Heart left ventricle (tissue), 16 donors: Measurements from ENCODE around the gene HLF. TPM values are rescaled to one million over a fixed set of nuclear protein-coding genes. Genes with fewer than 3 reads are reported as not detected.

ENCODE experiments used
- ATAC-seq, 4 donors: fragments of 200-7000 bp; cut with Tn5 transposase; one replicate each; pipeline ENCODE4 v1.9.1; 2020 to 2022; ENCODE audit warnings: moderate library complexity in 4 of 4, mild to moderate bottlenecking in 3 of 4, moderate number of reproducible peaks in 1 of 4
- DNase-seq, 5 donors: peaks; one replicate each; pipeline ENCODE4 v3.0.0-alpha.2; 2020
- H3K27ac ChIP-seq, 12 donors: fragments of 200-600 bp; sonication (generic) in 4 of 12; one replicate each; pipeline versions ENCODE4 v1.5.0 to v1.8.0; 2016 to 2022; ENCODE audit warnings: mild to moderate bottlenecking in 2 of 12
- H3K27me3 ChIP-seq, 9 donors: fragments of 200-600 bp; sonication (generic) in 2 of 9; one replicate each; pipeline versions ENCODE4 v1.5.1 to v1.8.0; 2016 to 2022; ENCODE audit warnings: mild to moderate bottlenecking in 3 of 9
- H3K36me3 ChIP-seq, 9 donors: fragments of 200-600 bp; sonication (generic) in 2 of 9; one replicate each; pipeline versions ENCODE4 v1.5.0 to v1.8.0; 2018 to 2022; ENCODE audit warnings: mild to moderate bottlenecking in 2 of 9
- H3K4me1 ChIP-seq, 12 donors: fragments of 200-600 bp; sonication (generic) in 4 of 12; one replicate each; pipeline versions ENCODE4 v1.5.0 to v1.8.0; 2016 to 2022; ENCODE audit warnings: mild to moderate bottlenecking in 3 of 12
- H3K4me3 ChIP-seq, 12 donors: fragments of 200-600 bp; sonication (generic) in 4 of 12; one replicate each; pipeline versions ENCODE4 v1.5.0 to v1.8.0; 2017 to 2022; ENCODE audit warnings: mild to moderate bottlenecking in 9 of 12, moderate library complexity in 4 of 12
- H3K9me3 ChIP-seq, 12 donors: fragments of 200-600 bp; sonication (generic) in 4 of 12; one replicate each; pipeline versions ENCODE4 v1.5.0 to v1.8.0; 2016 to 2022; ENCODE audit warnings: mild to moderate bottlenecking in 1 of 12
- POLR2A ChIP-seq, 2 donors: fragments of 450-650 bp; IDR thresholded peaks; one replicate each; pipeline ENCODE4 v1.6.1; 2017; ENCODE audit warnings: antibody characterized with exemption in 2 of 2, mild to moderate bottlenecking in 2 of 2, moderate library complexity in 2 of 2
- WGBS, 4 donors: extraction: QIAGEN DNeasy Blood & Tissue Kit in 2 of 4; methylation state at CpG; one replicate each; pipeline versions ENCODE4 v1.1.5 to v1.1.7; 2013 to 2018; 5-methylcytosine and 5-hydroxymethylcytosine counted together
- intact Hi-C, 10 donors: fragments of 100-400 bp; cut with DNase I; formaldehyde crosslinking; loops; one replicate each; pipeline versions ENCODE4 v1.11.1 to v1.14.2; 2022
- polyA plus RNA-seq, 2 donors: library from polyadenylated mRNA; stranded (reverse); fragments of 200-250 nt; gene quantifications; one replicate each; pipeline ENCODE4 v1.2.3, GENCODE V29; 2013
- total RNA-seq, 9 donors: library from RNA; depleted of rRNA in 2 of 9; stranded (reverse); fragments of >200 nt in 2 of 9; fragmentation: NEBNext Ultra II Directional in 3 of 9; extraction: Animal tissue kit (Norgen Biotek cat#: 25700) in 3 of 9; gene quantifications; one replicate each; pipeline versions ENCODE4 v1.1.0 to v1.2.4, GENCODE V29; 2016 to 2023
- TF ChIP-seq, protein P1 (sequence below), 12 donors: fragments of 200-600 bp; sonication (generic) in 4 of 12; IDR thresholded peaks; one replicate each; pipeline versions ENCODE4 v1.5.0 to v1.8.0; 2018 to 2022; ENCODE audit warnings: antibody characterized with exemption in 12 of 12, mild to moderate bottlenecking in 5 of 12
- donor health status: ischemic (EF 13 %, LVEDD 7.1; RV severe dilation, severe dysfunction).
- donor health status: healthy with polysubstance abuse.
- donor health status: DM: no; HTN: yes; CAD: no.
- donor health status: DM: no; HTN: no; CAD: no.
- donor health status: ischemic (EF 25% LVEDD 6.9; RV normal size, moderate dysfunction).
- donor health status: ischemic (EF 25% LVEDD 5.7; RV mildly dilated, moderate dysfunction).
- donor health status: healthy.
- donor health status: DM: yes; HTN: yes; CAD: no.
- donor health status: ischemic (EF 35%, LVEDD 5.7; RV mildly dilated, moderate dysfunction).
- donor health status: nonischemic (EF 11% LVEDD 7.7; RV severe dilation, severe dysfunction).
- donor health status: DM: yes; HTN: yes; CAD: no.
- donor health status: PGD.
- donor health status: ischemic (EF 29% LVEDD 5.4; RV normal size, mild dysfunction).
- donor health status: nonischemic (EF 23%, LVEDD 6.1; RV moderate dilation, normal function).

Gene HLF
- total and polyA plus RNA-seq, 11 donors = 5.3 to 46.3 (median 23.8) TPM

DNA sequence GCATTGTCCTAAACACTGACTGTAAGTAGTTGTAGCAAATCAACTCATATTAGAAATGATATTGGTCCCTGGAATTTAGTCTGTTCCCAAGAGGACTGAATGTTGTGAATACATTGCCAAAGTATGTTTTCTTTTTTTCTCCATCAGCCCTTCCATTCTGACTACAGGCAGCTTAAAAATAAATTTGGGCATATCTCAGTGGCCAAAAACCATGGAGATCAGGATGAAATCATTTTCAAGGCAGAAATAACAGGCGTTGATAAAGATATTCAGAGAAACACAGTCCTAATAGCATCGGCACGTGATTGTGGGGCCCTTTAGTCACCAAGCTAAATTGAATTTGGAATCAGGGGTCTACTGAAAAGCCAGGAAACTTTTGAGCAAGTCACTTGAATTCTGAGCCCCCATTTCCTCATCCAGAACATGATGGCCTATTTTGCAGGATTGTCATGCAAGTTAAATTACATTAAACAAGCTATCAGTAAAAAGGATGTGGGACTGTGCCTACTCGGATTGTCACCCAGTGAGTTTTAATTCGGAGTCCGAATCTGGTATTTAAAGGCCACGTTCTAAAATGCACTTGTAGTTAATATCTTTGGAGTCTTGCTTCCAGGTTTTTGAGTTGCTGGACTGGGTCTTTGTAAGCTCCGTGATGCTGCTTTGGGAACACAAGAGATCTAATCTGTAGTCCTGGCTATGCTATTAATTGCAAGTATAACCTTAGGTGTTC, 17.1 kb downstream of the HLF start:
- peak overlapping the region; percentile 20 to 98 (median 88) for H3K27ac ChIP-seq
- no peaks in the 10 kb centered on the region for H3K9me3 ChIP-seq
- H3K4me1 ChIP-seq = peaks cover 0 to 86% (median 62%) of the 10 kb centered on the region in 12 donors
- H3K36me3 ChIP-seq = peaks cover 0 to 3% (median 0%) of the 10 kb centered on the region in 9 donors
- DNase-seq (no peak), ATAC-seq (no peak)
- no peak overlapping the region for H3K4me3 ChIP-seq
- WGBS, 4 donors = 60 to 72% (median 64%) methylated on average over 8 of the region's 8 CpGs
- H3K27me3 ChIP-seq = no peaks in the 10 kb centered on the region
- intact Hi-C loops = loop anchor here in 3 of 10 donors (5.0 to 10.0 kb wide), 3 partner anchors 45 to 143 kb away; partner anchors contain the start of gene MMD (in 1 of the 3)
- TF ChIP-seq POLR2A (IDR thresholded peaks at IDR 0.05) = no peak
- TF ChIP-seq, protein P1, sequence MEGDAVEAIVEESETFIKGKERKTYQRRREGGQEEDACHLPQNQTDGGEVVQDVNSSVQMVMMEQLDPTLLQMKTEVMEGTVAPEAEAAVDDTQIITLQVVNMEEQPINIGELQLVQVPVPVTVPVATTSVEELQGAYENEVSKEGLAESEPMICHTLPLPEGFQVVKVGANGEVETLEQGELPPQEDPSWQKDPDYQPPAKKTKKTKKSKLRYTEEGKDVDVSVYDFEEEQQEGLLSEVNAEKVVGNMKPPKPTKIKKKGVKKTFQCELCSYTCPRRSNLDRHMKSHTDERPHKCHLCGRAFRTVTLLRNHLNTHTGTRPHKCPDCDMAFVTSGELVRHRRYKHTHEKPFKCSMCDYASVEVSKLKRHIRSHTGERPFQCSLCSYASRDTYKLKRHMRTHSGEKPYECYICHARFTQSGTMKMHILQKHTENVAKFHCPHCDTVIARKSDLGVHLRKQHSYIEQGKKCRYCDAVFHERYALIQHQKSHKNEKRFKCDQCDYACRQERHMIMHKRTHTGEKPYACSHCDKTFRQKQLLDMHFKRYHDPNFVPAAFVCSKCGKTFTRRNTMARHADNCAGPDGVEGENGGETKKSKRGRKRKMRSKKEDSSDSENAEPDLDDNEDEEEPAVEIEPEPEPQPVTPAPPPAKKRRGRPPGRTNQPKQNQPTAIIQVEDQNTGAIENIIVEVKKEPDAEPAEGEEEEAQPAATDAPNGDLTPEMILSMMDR (IDR thresholded peaks at IDR 0.05) = no peak

DNA sequence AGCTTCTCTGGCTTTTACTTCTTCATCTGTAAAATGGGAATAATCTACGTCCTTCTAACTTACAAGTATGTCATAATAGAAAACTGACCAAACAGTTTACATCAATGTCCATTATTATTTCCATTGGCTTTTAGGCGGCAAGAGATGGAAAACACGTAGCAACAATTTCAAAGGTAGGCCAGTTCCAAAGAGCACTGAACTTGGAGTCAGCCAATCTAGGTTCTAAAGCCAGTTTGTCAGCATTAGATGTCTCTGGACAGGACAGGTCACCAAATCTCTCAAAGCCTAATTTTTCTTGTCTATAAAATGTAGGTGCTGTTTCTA, 17.6 kb downstream of the HLF start:
- Histone ChIP-seq H3K9me3 (no peaks in the 10 kb centered on the region), H3K27ac (peak overlapping the region in 9 of 12 donors; percentile 48 to 98 (median 91)), H3K4me3 (no peak overlapping the region), H3K27me3 (no peaks in the 10 kb centered on the region), H3K4me1 (peaks cover 0 to 86% (median 63%) of the 10 kb centered on the region in 12 donors), H3K36me3 (peaks cover 0 to 3% (median 0%) of the 10 kb centered on the region in 9 donors)
- WGBS, 4 donors = 95 to 96% (median 96%) methylated on average over 3 of the region's 3 CpGs
- ATAC-seq (no peak), DNase-seq (no peak)
- intact Hi-C loops = loop anchor here in 3 of 10 donors (5.0 to 10.0 kb wide), 3 partner anchors 45 to 142 kb away; partner anchors contain the start of gene MMD (in 1 of the 3)
- TF ChIP-seq POLR2A (IDR thresholded peaks at IDR 0.05) = no peak
- TF ChIP-seq, protein P1 (IDR thresholded peaks at IDR 0.05) = no peak

DNA sequence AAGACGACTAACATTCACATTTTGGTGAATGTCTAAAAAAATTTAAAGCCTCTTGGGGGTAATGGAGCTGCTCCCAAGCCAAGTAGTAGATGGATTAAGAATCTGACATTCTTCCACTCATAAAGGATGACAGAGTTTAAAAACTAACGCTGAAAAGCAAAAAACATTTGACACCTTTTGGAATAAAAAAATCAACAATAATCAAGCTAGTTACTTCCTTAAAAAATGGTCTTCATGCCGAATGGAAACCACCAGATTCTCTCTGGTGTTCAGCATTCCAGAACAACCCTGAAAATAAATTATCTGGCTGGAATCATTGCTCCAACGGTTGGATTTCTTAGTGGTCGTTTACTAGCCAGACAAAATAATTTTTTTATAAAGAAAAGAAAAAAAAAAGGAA, 18.0 kb downstream of the HLF start:
- DNase-seq = no peak
- no peaks in the 10 kb centered on the region for H3K9me3 ChIP-seq
- peak overlapping the region; percentile 47 to 98 (median 90) for H3K27ac ChIP-seq
- peaks cover 0 to 3% (median 0%) of the 10 kb centered on the region in 9 donors for H3K36me3 ChIP-seq
- H3K27me3 ChIP-seq = no peaks in the 10 kb centered on the region
- ATAC-seq = no peak
- H3K4me1 ChIP-seq = peaks cover 0 to 86% (median 61%) of the 10 kb centered on the region in 12 donors
- 53 to 70% (median 56%) methylated on average over 5 of the region's 5 CpGs for WGBS, 4 donors
- intact Hi-C loops = loop anchor here in 3 of 10 donors (5.0 to 10.0 kb wide), 3 partner anchors 45 to 142 kb away; partner anchors contain the start of gene MMD (in 1 of the 3)
- H3K4me3 ChIP-seq = no peak overlapping the region
- TF ChIP-seq, protein P1 (IDR thresholded peaks at IDR 0.05) = no peak
- TF ChIP-seq POLR2A (IDR thresholded peaks at IDR 0.05) = no peak

DNA sequence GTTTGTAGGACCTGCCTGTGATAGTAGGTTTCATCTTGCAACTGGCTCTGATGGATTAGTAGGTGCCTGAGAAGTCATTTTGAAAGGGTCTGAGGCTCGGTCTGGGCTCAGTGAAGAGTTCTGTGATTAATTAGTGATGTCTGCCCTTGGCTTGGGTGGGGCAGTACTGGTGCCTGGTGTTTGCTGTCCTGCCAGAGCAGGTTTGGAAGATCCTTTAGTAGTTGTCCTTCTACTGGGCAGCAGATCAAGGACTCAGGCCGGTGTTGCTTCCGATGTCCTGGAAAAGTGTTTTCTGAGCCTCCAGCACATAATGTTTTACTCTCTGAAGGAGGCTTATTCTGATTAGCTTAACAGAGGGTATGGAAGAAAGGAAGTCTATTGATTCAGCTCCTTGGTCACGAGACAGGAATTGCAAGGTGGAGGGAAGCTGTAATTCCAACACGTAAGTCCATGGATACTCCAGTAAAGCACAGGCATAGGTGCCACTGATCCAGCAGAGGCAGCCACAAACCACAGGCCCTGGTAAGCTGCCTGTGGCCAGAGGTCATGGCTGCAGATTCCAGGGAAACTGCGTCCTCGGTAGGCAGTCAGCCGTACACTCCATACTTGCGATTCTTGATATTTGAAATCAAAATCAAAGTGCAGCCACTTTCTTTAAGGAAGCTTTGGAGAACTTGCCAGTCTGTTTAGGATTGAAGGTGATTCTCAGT, 18.7 kb downstream of the HLF start:
- H3K36me3 ChIP-seq = peaks cover 0 to 3% (median 0%) of the 10 kb centered on the region in 9 donors
- H3K4me3 ChIP-seq = peak overlapping the region in 1 of 12 donors; percentile 4
- TF ChIP-seq POLR2A (IDR thresholded peaks at IDR 0.05) = no peak
- TF ChIP-seq, protein P1 (IDR thresholded peaks at IDR 0.05) = no peak
- WGBS, 4 donors = 54 to 82% (median 67%) methylated on average over 9 of the region's 9 CpGs
- no peaks in the 10 kb centered on the region for H3K27me3 ChIP-seq
- H3K9me3 ChIP-seq = no peaks in the 10 kb centered on the region
- no peak for DNase-seq
- peak in 2 of 4 donors; percentile 9 to 38 for ATAC-seq
- H3K27ac ChIP-seq = peak overlapping the region; percentile 47 to 98 (median 90)
- intact Hi-C loops = loop anchor here in 3 of 10 donors (5.0 to 10.0 kb wide), 3 partner anchors 46 to 141 kb away; partner anchors contain the start of gene MMD (in 1 of the 3)
- peaks cover 0 to 85% (median 58%) of the 10 kb centered on the region in 12 donors for H3K4me1 ChIP-seq
